HG03135 (cell line): ENCODE results near the gene TNIP2.
"Not testable (repeated sequence)": the region's sequence is repeated elsewhere in the genome, so short reads cannot be mapped to it uniquely, and the experiment has no call there.

ENCODE experiments used
- ATAC-seq: cut with Tn5 transposase; IDR thresholded peaks from one replicate; pipeline ENCODE4 v1.9.1; 2021; ENCODE audit warnings: mild to moderate bottlenecking, moderate library complexity; ENCODE audit not compliant: unreplicated experiment

Gene TNIP2

GRCh38 chr4:2745981-2746806, 9.9 kb downstream of the TNIP2 start:
- peak; percentile 92 for ATAC-seq

- no peak for ATAC-seq
Observed at GRCh38 chr4:2745516-2745915, 10.6 kb downstream of the TNIP2 start.

- ATAC-seq = no peak
Observed at GRCh38 chr4:2744576-2745270, 11.4 kb downstream of the TNIP2 start.

GRCh38 chr4:2743518-2744445, 12.4 kb downstream of the TNIP2 start:
- ATAC-seq = no peak

GRCh38 chr4:2742823-2743517, 13.2 kb downstream of the TNIP2 start:
- ATAC-seq = no peak

- ATAC-seq = no peak
Observed at GRCh38 chr4:2742081-2742822, 13.9 kb downstream of the TNIP2 start.

- ATAC-seq = no peak
Observed at GRCh38 chr4:2741626-2742025, 14.5 kb downstream of the TNIP2 start.

GRCh38 chr4:2738296-2738695, 17.8 kb downstream of the TNIP2 start:
- not testable (repeated sequence) for ATAC-seq

- no peak for ATAC-seq
Observed at GRCh38 chr4:2735869-2736268, 20.3 kb downstream of the TNIP2 start.

GRCh38 chr4:2734612-2735011, 21.5 kb downstream of the TNIP2 start:
- ATAC-seq = no peak

GRCh38 chr4:2733844-2734574, 22.1 kb downstream of the TNIP2 start:
- ATAC-seq = no peak

GRCh38 chr4:2733001-2733843, 22.9 kb downstream of the TNIP2 start:
- no peak for ATAC-seq

- ATAC-seq = no peak
Observed at GRCh38 chr4:2732526-2732925, 23.6 kb downstream of the TNIP2 start.

GRCh38 chr4:2731907-2732317, 24.2 kb downstream of the TNIP2 start:
- no peak for ATAC-seq

GRCh38 chr4:2729533-2729875, 26.6 kb downstream of the TNIP2 start:
- ATAC-seq = no peak

GRCh38 chr4:2728806-2729532, 27.2 kb downstream of the TNIP2 start:
- no peak for ATAC-seq

- ATAC-seq = no peak
Observed at GRCh38 chr4:2728221-2728620, 27.9 kb downstream of the TNIP2 start.

- not testable (repeated sequence) for ATAC-seq
Observed at GRCh38 chr4:2726881-2727280, 29.3 kb downstream of the TNIP2 start.
